IPS-18c (cell line): ENCODE results near the gene SPINK2.
A peak's percentile ranks its signal among the peaks of the same experiment; 100 is the strongest.

ENCODE experiments used
- H3K4me3 ChIP-seq: 2 replicates; pipeline ENCODE4 v1.7.0; 2013; ENCODE audit warnings: low read depth, mild to moderate bottlenecking, low read length, moderate library complexity; ENCODE audit not compliant: insufficient read depth
- H3K9me3 ChIP-seq: one replicate; pipeline ENCODE4 v1.6.1; 2013; ENCODE audit warnings: mild to moderate bottlenecking, low read length, moderate library complexity; ENCODE audit not compliant: control insufficient read depth, insufficient read depth

The SPINK2 gene

GRCh38 chr4:56821381-56822243 lies at the start of gene SPINK2:
TSS of gene SPINK2 (minus strand) at chr4:56821701. CDS start at chr4:56821662, 39 bp downstream.
- H3K4me3 ChIP-seq, result peak within 1 kb of the TSS; percentile 75
- no peaks in the 10 kb centered on the region for H3K9me3 ChIP-seq

GRCh38 chr4:56870946-56871345 lies 49.4 kb upstream of the SPINK2 start:
- H3K4me3 ChIP-seq, result no peak overlapping the region
- no peaks in the 10 kb centered on the region for H3K9me3 ChIP-seq

DNA sequence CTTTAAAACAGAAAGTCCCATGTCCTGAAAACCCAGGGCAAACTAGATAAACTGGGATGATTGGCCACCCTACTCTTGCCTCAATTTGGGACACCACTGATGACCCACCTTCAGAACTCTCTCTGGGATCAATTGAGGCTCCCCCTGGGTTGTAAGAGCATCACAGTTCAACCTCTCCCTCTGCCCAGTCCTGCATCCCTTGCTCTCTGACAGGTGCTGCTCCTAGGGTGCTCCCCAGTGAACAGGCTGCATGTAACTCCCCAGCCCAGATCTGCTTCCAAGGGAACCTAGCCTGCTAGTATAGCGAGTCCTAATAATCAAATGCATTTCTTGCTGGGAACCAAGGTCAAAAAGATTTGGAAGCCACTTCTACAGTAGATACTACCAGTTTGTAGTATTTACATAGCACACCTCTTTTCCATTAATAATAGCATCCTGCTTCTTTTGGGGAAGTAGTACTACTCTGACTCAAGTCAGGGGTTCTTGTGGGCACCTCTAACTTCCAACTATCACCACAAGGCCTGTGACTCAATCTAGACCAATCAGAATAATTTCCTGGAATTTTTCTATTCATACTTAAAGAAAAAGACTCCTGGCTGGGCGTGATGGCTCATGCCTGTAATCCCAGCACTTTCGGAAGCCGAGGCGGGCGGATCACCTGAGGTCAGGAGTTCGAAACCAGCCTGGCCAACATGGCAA lies 42.1 kb upstream of the SPINK2 start:
- H3K9me3 ChIP-seq, result no peaks in the 10 kb centered on the region
- no peak overlapping the region for H3K4me3 ChIP-seq

DNA sequence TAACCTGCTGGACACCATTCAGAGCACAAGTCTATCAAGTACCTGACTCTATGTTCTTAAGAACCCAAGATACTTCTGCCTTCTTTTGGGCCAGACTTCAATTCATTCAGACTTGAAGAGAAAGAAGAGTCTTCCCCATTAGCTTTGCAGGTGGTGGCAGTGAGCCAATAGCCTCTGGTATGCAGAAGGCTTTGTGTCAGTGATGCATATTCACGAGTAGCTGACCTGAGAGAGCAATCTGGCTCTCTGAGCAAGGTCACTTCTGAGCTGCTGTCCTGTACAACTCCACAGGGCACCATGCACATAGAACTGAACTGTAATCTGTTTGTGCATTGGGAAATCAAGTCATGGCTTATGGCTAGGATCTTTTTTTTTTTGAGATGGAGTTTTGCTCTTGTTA lies 39.9 kb upstream of the SPINK2 start:
- no peaks in the 10 kb centered on the region for H3K9me3 ChIP-seq
- no peak overlapping the region for H3K4me3 ChIP-seq

DNA sequence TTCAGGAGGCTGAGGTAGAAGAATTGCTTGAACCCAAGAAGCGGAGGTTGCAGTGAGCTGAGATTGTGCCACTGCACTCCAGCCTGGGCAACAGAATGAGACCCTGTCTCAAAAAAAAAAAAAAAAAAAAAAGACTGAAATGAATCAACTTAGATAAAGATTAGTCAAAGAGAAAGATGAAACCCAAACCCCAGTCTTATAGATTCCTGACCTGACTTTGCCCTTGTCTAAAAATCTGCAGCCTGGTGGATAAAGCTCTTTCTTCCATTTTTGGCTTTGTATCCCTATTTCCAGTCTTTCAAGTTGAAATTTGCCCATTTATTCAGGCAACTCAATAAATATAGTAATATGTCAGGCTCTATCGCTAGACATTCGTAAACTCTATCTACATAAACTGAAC lies 39.3 kb upstream of the SPINK2 start:
- Histone ChIP-seq H3K9me3 (no peaks in the 10 kb centered on the region), H3K4me3 (no peak overlapping the region)

GRCh38 chr4:56859841-56860240 lies 38.3 kb upstream of the SPINK2 start:
- Histone ChIP-seq H3K4me3 (no peak overlapping the region), H3K9me3 (no peaks in the 10 kb centered on the region)

DNA sequence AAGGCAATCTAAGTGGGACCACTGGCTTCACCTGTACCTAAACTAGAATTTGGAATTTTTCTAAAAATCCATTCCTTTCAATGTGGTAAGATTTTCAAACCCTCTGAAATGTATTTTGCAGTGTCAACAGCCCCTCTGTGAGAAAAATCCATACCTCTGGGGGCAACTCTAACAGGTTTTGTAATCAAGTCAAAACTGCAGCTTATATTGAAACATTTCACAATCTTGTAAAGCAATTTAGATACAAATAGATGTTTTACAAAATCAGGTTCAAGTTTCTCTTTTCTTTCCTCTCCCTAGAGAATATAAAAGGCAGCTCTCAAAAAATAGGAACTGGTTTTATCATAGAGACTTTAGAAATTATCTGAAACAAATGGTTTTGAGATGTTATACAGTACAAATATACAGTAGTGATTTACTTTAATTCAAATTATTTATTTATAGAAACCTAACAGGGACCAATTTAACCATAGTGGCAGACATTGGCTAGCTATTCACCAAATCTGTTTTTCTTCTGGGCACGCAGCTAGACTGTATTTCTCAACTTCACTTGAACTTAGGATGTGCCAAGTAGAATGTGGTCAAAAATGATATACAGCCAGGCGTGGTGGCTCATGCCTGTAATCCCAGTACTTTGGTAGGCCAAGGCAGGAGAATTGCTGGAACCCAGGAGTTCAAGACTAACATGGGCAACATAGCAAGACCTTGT lies 36.3 kb upstream of the SPINK2 start:
- H3K9me3 ChIP-seq, result no peaks in the 10 kb centered on the region
- H3K4me3 ChIP-seq, result no peak overlapping the region

DNA sequence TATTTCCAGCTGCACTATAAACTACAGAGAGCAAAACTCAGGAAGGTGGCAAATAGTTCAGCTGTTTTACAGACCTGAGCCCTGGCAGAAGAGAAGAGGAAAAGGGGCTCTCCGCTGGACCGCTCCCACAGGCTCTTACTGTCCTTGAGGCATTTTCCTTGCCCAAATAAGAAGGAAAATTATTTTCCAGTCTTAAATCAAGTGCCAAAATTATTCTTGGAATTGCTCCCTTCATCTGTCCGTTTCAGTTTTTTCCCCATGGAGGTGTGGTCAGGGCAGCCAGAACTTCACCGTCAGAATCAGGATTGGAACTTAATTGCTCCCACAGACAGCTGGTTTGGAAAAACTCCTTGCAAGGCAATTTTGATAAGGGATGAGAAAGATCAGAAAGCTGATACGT lies 35.2 kb upstream of the SPINK2 start:
- H3K9me3 ChIP-seq, result no peaks in the 10 kb centered on the region
- H3K4me3 ChIP-seq, result no peak overlapping the region

- Histone ChIP-seq H3K9me3 (no peaks in the 10 kb centered on the region), H3K4me3 (no peak overlapping the region)
Measured at GRCh38 chr4:56850910-56851309, 29.4 kb upstream of the SPINK2 start.

DNA sequence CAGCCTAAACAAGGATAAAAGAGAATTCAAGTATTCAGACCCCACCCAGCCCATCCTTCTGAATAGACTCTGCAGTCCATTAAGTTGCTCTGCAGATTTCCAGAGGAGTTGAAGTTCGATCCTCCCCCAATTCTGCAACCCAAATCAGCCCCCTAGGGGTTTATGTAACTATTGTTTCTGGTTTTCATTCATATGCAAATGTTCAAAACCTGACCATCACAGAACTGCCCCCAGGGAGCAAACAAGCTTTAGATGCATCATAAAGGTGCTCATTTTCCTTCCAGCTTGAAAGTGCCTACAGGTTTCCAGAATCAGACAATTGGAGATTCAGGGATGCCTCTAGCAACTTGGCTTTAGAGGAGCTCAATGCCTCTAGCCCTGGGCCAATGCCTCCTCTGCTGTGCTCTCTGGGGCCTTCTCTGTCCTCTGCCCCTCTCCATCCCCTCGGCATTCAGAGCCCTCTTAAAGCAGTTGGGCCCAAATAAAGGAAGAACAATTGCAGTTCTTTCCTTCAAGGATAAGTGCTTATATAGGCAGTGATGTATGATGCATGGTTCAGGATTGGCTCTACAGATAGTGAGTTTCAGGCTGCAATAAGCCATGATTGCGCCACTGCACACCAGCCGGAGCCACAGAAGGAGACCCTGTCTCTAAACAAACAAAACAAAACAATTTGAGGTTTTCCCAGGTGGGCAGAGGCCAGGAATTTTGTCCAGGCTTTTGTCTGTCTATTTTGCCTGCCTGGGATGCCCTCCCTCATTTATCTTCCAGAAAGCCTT lies 23.5 kb upstream of the SPINK2 start:
- Histone ChIP-seq H3K9me3 (no peaks in the 10 kb centered on the region), H3K4me3 (no peak overlapping the region)

- H3K4me3 ChIP-seq, result no peak overlapping the region
- no peaks in the 10 kb centered on the region for H3K9me3 ChIP-seq
Measured at GRCh38 chr4:56843421-56843899, 22.0 kb upstream of the SPINK2 start.

DNA sequence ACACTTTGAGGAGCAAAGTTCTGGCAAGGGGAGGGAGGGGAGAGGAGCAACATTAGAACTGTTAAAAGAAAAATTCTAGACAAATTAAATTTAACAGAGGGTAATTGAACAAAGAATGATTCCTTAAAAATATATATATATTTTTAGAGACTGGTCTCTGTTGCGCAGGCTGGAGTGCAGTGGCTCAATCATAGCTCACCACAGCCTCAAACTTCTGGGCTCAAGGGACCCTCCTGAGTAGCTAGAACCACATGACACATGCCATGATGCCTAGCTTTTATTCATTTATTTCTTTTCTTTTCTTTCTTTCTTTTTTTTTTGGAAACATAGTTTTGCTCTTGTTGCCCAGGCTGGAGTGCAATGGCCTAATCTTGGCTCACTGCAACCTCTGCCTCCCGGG lies 19.1 kb upstream of the SPINK2 start:
- H3K4me3 ChIP-seq, result no peak overlapping the region
- no peaks in the 10 kb centered on the region for H3K9me3 ChIP-seq

DNA sequence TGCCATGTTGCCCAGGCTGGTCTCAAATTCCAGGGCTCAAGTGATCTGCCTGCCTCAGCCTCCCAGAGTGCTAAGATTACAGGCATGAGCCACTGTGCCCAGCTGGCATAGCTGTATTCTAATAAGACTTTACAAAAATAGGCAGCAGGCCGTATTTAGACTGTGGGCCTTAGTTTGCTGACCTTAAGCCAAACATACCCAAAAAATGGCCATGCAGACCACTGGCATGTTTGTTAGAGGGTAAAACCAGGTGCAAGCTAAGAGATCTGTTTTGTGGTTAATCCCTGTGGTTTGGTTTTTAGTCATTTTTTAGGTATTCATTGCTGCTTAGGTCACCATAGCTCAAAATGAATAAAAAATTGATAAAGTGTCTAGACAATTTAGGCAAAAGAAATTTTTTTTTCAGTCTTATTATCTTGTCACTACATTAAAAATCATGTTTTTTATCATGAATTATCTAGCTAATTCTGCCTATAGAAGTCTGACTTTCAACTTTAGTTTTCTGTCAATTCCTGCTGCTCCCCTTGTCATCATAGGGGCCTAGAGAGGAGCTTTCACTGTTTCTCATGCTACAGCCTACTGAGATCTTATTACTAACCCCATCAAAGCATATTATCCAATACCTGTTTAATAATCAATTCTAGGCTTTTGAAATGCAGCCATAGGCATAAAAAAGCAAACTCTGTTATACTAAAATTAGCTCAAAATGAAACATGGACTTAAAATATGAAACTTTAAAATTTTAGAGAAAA lies 7.5 kb upstream of the SPINK2 start:
- Histone ChIP-seq H3K4me3 (no peak overlapping the region), H3K9me3 (no peaks in the 10 kb centered on the region)

GRCh38 chr4:56823933-56824600 lies 2.6 kb upstream of the SPINK2 start:
- H3K4me3 ChIP-seq, result no peak overlapping the region

GRCh38 chr4:56818797-56819196 lies 2.7 kb downstream of the SPINK2 start:
- H3K9me3 ChIP-seq, result no peaks in the 10 kb centered on the region
- H3K4me3 ChIP-seq, result no peak overlapping the region

More at GRCh38 chr4:56823933-56824600, 2.6 kb upstream of the SPINK2 start:
- no peaks in the 10 kb centered on the region for H3K9me3 ChIP-seq
